ENCODE data around the gene NTMT1.

NTMT1 gene

GRCh38 chr9:129648092-129648763 is 22.3 kb downstream of the NTMT1 start:
- no peaks in the 10 kb centered on the region for H3K27me3 ChIP-seq (ENCODE audit: insufficient read depth, poor library complexity, severe bottlenecking)
- no peak overlapping the region for H3K27ac ChIP-seq (replicated peaks)
- H3K4me3 ChIP-seq (replicated peaks; ENCODE audit: insufficient read depth, low read length) = no peak overlapping the region
- TF ChIP-seq REST (IDR thresholded peaks at IDR 0.05; ENCODE audit: insufficient replicate concordance, low read depth) (no peak), GABPA (IDR thresholded peaks at IDR 0.05; ENCODE audit: low read depth) (no peak), CTCF (IDR thresholded peaks at IDR 0.05; ENCODE audit: insufficient read depth, low read length) (no peak), POLR2AphosphoS5 (IDR thresholded peaks at IDR 0.05; ENCODE audit: low read depth) (no peak), SPI1 (IDR thresholded peaks at IDR 0.05; ENCODE audit: borderline replicate concordance, low read depth) (no peak)
- no peak for DNase-seq (ENCODE audit: low read depth in 1 of 2, low spot score in 1 of 2)

GRCh38 chr9:129648764-129649115 is 22.8 kb downstream of the NTMT1 start:
- no peak for DNase-seq (ENCODE audit: low read depth in 1 of 2, low spot score in 1 of 2)

More at GRCh38 chr9:129648764-129649115, 22.8 kb downstream of the NTMT1 start:
- Histone ChIP-seq H3K27ac (replicated peaks) (no peak overlapping the region), H3K4me3 (replicated peaks; ENCODE audit: insufficient read depth, low read length) (no peak overlapping the region), H3K27me3 (ENCODE audit: insufficient read depth, poor library complexity, severe bottlenecking) (no peaks in the 10 kb centered on the region)
- no peak for TF ChIP-seq POLR2AphosphoS5 (IDR thresholded peaks at IDR 0.05; ENCODE audit: low read depth)
- no peak for TF ChIP-seq CTCF (IDR thresholded peaks at IDR 0.05; ENCODE audit: insufficient read depth, low read length)
- TF ChIP-seq GABPA (IDR thresholded peaks at IDR 0.05; ENCODE audit: low read depth) = no peak
- no peak for TF ChIP-seq SPI1 (IDR thresholded peaks at IDR 0.05; ENCODE audit: borderline replicate concordance, low read depth)
- no peak for TF ChIP-seq REST (IDR thresholded peaks at IDR 0.05; ENCODE audit: insufficient replicate concordance, low read depth)
